ENCODE results near the gene DARS1. TPM values are rescaled to one million over a fixed set of nuclear protein-coding genes. Genes with fewer than 3 reads are reported as not detected.

The DARS1 gene
- total RNA-seq, 4 donors from 2014 or later = 58.7 to 73.6 (median 65.7) TPM

GRCh38 chr2:136030406-136030805 lies 45.0 kb upstream of the DARS1 start:
- intact Hi-C loops (cut with DNase I; ENCODE audit: low total_unique reads) = no loop called here
- no peak for TF ChIP-seq CTCF (IDR thresholded peaks at IDR 0.05)
- TF ChIP-seq POLR2A (IDR thresholded peaks at IDR 0.05) = no peak
- H3K4me3 ChIP-seq (ENCODE audit: low read depth, poor library complexity, severe bottlenecking) = no peak overlapping the region
- no peak for DNase-seq (ENCODE audit: low spot score in 2 of 2)
- 75 to 83% methylated on average over 3 of the region's 3 CpGs for WGBS, 2 donors

GRCh38 chr2:136029149-136029548 lies 43.7 kb upstream of the DARS1 start:
- WGBS, 2 donors = 93 to 95% methylated on average over 6 of the region's 6 CpGs
- no peak for DNase-seq (ENCODE audit: low spot score in 2 of 2)
- intact Hi-C loops (cut with DNase I; ENCODE audit: low total_unique reads) = no loop called here
- H3K4me3 ChIP-seq (ENCODE audit: low read depth, poor library complexity, severe bottlenecking) = no peak overlapping the region
- TF ChIP-seq POLR2A (IDR thresholded peaks at IDR 0.05) (no peak), CTCF (IDR thresholded peaks at IDR 0.05) (no peak)

- no peak overlapping the region for H3K4me3 ChIP-seq (ENCODE audit: low read depth, poor library complexity, severe bottlenecking)
- TF ChIP-seq POLR2A (IDR thresholded peaks at IDR 0.05) = no peak
- TF ChIP-seq CTCF (IDR thresholded peaks at IDR 0.05) = no peak
- no peak for DNase-seq (ENCODE audit: low spot score in 2 of 2)
- intact Hi-C loops (cut with DNase I; ENCODE audit: low total_unique reads) = no loop called here
- WGBS, 2 donors = 88 to 98% methylated on average over 9 of the region's 9 CpGs
Measured at GRCh38 chr2:136028001-136028400, 42.6 kb upstream of the DARS1 start.

- no peak for DNase-seq (ENCODE audit: low spot score in 2 of 2)
- WGBS, 2 donors = 64 to 86% methylated on average over 7 of the region's 7 CpGs
- TF ChIP-seq CTCF (IDR thresholded peaks at IDR 0.05) = no peak
- intact Hi-C loops (cut with DNase I; ENCODE audit: low total_unique reads) = no loop called here
- H3K4me3 ChIP-seq (ENCODE audit: low read depth, poor library complexity, severe bottlenecking) = no peak overlapping the region
Measured at GRCh38 chr2:136027112-136027511, 41.7 kb upstream of the DARS1 start.

GRCh38 chr2:136025057-136025973 lies 39.9 kb upstream of the DARS1 start:
- intact Hi-C loops (cut with DNase I; ENCODE audit: low total_unique reads) = no loop called here
- 35 to 41% methylated on average over 43 of the region's 43 CpGs for WGBS, 2 donors
- TF ChIP-seq POLR2A (IDR thresholded peaks at IDR 0.05) (no peak), CTCF (IDR thresholded peaks at IDR 0.05) (no peak)
- no peak overlapping the region for H3K4me3 ChIP-seq (ENCODE audit: low read depth, poor library complexity, severe bottlenecking)
- no peak for DNase-seq (ENCODE audit: low spot score in 2 of 2)
